HG03342 (cell line): ENCODE results near the gene ZNF670.
"Not testable (repeated sequence)": the region's sequence is repeated elsewhere in the genome, so short reads cannot be mapped to it uniquely, and the experiment has no call there.

Experiments
- ATAC-seq: cut with Tn5 transposase; IDR thresholded peaks from one replicate; pipeline ENCODE4 v1.9.1; 2021; ENCODE audit warnings: mild to moderate bottlenecking, moderate library complexity; ENCODE audit not compliant: unreplicated experiment

The ZNF670 gene

DNA sequence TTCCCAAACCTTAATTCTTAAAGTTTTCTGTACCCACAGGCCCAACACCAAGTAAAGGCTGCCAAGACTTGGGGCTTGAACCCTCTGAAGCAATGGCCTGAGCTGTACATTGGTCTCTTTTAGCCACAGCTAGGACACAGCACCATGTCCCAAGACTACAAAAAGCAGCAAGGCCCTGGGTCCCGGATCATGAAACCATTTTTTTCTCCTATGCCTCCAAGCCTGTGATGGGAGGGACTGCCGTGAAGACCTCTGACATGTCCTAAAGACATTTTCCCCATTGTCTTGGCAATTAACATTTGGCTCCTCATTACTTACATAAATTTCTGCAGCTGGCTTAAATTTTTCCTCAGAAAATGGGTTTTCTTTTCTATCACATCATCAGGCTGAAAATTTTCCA is 30.9 kb downstream of the ZNF670 start:
- ATAC-seq = no peak

GRCh38 chr1:247047260-247047659 is 31.4 kb downstream of the ZNF670 start:
- no peak for ATAC-seq

- ATAC-seq = no peak
Measured at GRCh38 chr1:247043406-247043805, 35.2 kb downstream of the ZNF670 start.

GRCh38 chr1:247037511-247038320 is 40.9 kb downstream of the ZNF670 start:
- ATAC-seq = no peak

DNA sequence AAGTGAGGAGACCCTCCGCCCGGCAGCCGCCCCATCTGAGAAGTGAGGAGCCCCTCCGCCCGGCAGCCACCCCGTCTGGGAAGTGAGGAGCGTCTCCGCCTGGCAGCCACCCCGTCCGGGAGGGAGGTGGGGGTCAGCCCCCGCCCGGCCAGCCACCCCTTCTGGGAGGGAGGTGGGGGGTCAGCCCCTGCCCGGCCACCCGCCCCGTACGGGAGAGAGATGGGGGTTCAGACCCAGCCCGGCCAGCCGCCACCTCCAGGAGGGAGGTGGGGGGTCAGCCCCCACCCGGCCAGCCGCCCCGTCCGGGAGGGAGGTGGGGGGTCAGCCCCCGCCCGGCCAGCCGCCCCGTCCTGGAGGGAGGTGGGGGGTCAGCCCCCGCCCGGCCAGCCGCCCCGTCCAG is 46.3 kb downstream of the ZNF670 start:
- ATAC-seq = not testable (repeated sequence)
